ENCODE measurements around the gene UBALD1. TPM values are rescaled to one million over a fixed set of nuclear protein-coding genes. Genes with fewer than 3 reads are reported as not detected.

The UBALD1 gene
- total and polyA plus RNA-seq, 10 of the 15 experiments (the other 5 are each of a cell fraction or from before 2014, with no cell fraction given), result 0.05 to 32.7 (median 5.1) TPM

- no peak for DNase-seq (ENCODE audit: low read depth, low spot score)
- Histone ChIP-seq H3K4me1 (ENCODE audit: control insufficient read depth, insufficient read depth, low read length) (no peaks in the 10 kb centered on the region), H3K4me2 (ENCODE audit: control insufficient read depth, insufficient read depth) (no peak overlapping the region), H3K36me3 (ENCODE audit: control insufficient read depth in 2 of 2, insufficient read depth in 2 of 2, low read length in 1 of 2) (peaks cover 6 to 10% of the 10 kb centered on the region in 2 experiments), H3K79me2 (ENCODE audit: control insufficient read depth, insufficient read depth, low read length) (peaks cover 28% of the 10 kb centered on the region), H2AFZ (ENCODE audit: control insufficient read depth, low read depth, low read length) (no peak overlapping the region), H3K9ac (ENCODE audit: control insufficient read depth, insufficient read depth, low read length) (no peak overlapping the region), H3K27ac (ENCODE audit: control insufficient read depth, insufficient read depth) (no peak overlapping the region), H3K27me3 (replicated peaks in 1 of 2; ENCODE audit: control insufficient read depth in 2 of 2, insufficient read depth in 2 of 2, low read length in 1 of 2) (no peaks in the 10 kb centered on the region), H4K20me1 (ENCODE audit: control insufficient read depth, insufficient read depth) (no peaks in the 10 kb centered on the region; the same call in 1 of the 2 replicates), H3K9me3 (replicated peaks; ENCODE audit: control insufficient read depth, insufficient read depth, low read length) (peaks cover 2% of the 10 kb centered on the region; the same call in 1 of the 3 replicates), H3K4me3 (no peak overlapping the region)
- CTCF ChIA-PET, result interaction anchor here (1.1 to 1.8 kb wide), 3 partner anchors 10 to 100 kb away, joined by 3 to 8 read pairs (median 3); partner anchors contain the start of genes ANKS3, DNAAF8 and MGRN1
- SMC1A ChIA-PET (ENCODE audit: uncharacterized antibody, unreplicated experiment), result no interaction called here
- in situ Hi-C loops (cut with MboI), result no loop called here
- RAD21 ChIA-PET (ENCODE audit: unreplicated experiment), result no interaction called here
- intact Hi-C loops (cut with micrococcal nuclease; ENCODE audit: unreplicated experiment), result no loop called here
- WGBS (ENCODE audit: insufficient coverage, insufficient replicate concordance, low lambda C conversion rate, missing lambda C conversion rate), result 97% methylated on average over 20 of the region's 20 CpGs
- no TSS peak for BruUV-seq (replicated peaks)
- no peak for FAIRE-seq
- no peak for ATAC-seq
- TF ChIP-seq TARDBP (IDR thresholded peaks at IDR 0.05; ENCODE audit: borderline replicate concordance), result no peak
- TF ChIP-seq KLF5 (IDR thresholded peaks at IDR 0.05; ENCODE audit: partially characterized antibody), result no peak
- no peak for TF ChIP-seq SUPT20H (IDR thresholded peaks at IDR 0.05; ENCODE audit: borderline replicate concordance, control insufficient read depth, low read depth, low read length)
- no peak for TF ChIP-seq MTA2 (IDR thresholded peaks at IDR 0.05; ENCODE audit: low read depth)
- TF ChIP-seq STAT1 (conservative IDR thresholded peaks at IDR 0.05), result no peak
- TF ChIP-seq ATF7 (IDR thresholded peaks at IDR 0.05; ENCODE audit: low read depth), result no peak
- no peak for TF ChIP-seq RELA (IDR thresholded peaks at IDR 0.05; ENCODE audit: borderline replicate concordance, partially characterized antibody)
- TF ChIP-seq SMAD1 (IDR thresholded peaks at IDR 0.05; ENCODE audit: low read depth, partially characterized antibody), result no peak
- TF ChIP-seq FOS (IDR thresholded peaks at IDR 0.05; ENCODE audit: borderline replicate concordance, extremely low read depth, insufficient read length), result no peak
- TF ChIP-seq LARP7 (IDR thresholded peaks at IDR 0.05), result no peak
- no peak for TF ChIP-seq PML (IDR thresholded peaks at IDR 0.05; ENCODE audit: low read length)
- no peak for TF ChIP-seq SMAD5 (IDR thresholded peaks at IDR 0.05; ENCODE audit: low read depth)
- TF ChIP-seq CHD2 (IDR thresholded peaks at IDR 0.05; ENCODE audit: borderline replicate concordance, low read depth, low read length), result no peak
- TF ChIP-seq RFX5 (IDR thresholded peaks at IDR 0.05; ENCODE audit: low read depth, low read length), result no peak
- TF ChIP-seq ZNF24 (IDR thresholded peaks at IDR 0.05), result no peak
- POLR2A ChIA-PET, result no interaction called here
These were observed 19.4 kb upstream of the UBALD1 start for GRCh38 chr16:4633910-4634635.

All from GM12878 (cell line).